Measurements from ENCODE around the gene LIF.
A peak's percentile ranks its signal among the peaks of the same experiment; 100 is the strongest.
"Not testable (repeated sequence)": the region's sequence is repeated elsewhere in the genome, so short reads cannot be mapped to it uniquely, and the experiment has no call there.

The LIF gene

GRCh38 chr22:30222321-30222720 lies 24.2 kb downstream of the LIF start:
- DNase-seq: no peak

- DNase-seq: peak; percentile 79
Measured at GRCh38 chr22:30221121-30221992, 25.2 kb downstream of the LIF start.

- DNase-seq: no peak
Measured at GRCh38 chr22:30220338-30221012, 26.1 kb downstream of the LIF start.

- DNase-seq: no peak
Measured at GRCh38 chr22:30219668-30220278, 26.8 kb downstream of the LIF start.

- DNase-seq: no peak
Measured at GRCh38 chr22:30219049-30219654, 27.4 kb downstream of the LIF start.

GRCh38 chr22:30217698-30218560 lies 28.6 kb downstream of the LIF start:
- DNase-seq: no peak

- no peak for DNase-seq
Measured at GRCh38 chr22:30216710-30217109, 29.8 kb downstream of the LIF start.

- DNase-seq: not testable (repeated sequence)
Measured at GRCh38 chr22:30216272-30216671, 30.3 kb downstream of the LIF start.

GRCh38 chr22:30214703-30215407 lies 31.7 kb downstream of the LIF start:
- DNase-seq: no peak

GRCh38 chr22:30212996-30213441 lies 33.5 kb downstream of the LIF start:
- DNase-seq: no peak

GRCh38 chr22:30212363-30212995 lies 34.1 kb downstream of the LIF start:
- no peak for DNase-seq

GRCh38 chr22:30211124-30211820 lies 35.3 kb downstream of the LIF start:
- no peak for DNase-seq

GRCh38 chr22:30210235-30210909 lies 36.2 kb downstream of the LIF start:
- no peak for DNase-seq

- no peak for DNase-seq
Measured at GRCh38 chr22:30209642-30210041, 36.9 kb downstream of the LIF start.

GRCh38 chr22:30208631-30209603 lies 37.6 kb downstream of the LIF start:
- DNase-seq: no peak

GRCh38 chr22:30206944-30207343 lies 39.6 kb downstream of the LIF start:
- DNase-seq: no peak

- DNase-seq: no peak
Measured at GRCh38 chr22:30205281-30206115, 41.1 kb downstream of the LIF start.

GRCh38 chr22:30204742-30205111 lies 41.8 kb downstream of the LIF start:
- no peak for DNase-seq
